Psoas muscle (tissue), 8 donors: ENCODE measurements around the gene FBXO45. TPM values are rescaled to one million over a fixed set of nuclear protein-coding genes. Genes with fewer than 3 reads are reported as not detected.
"Not testable (repeated sequence)": the region's sequence is repeated elsewhere in the genome, so short reads cannot be mapped to it uniquely, and the experiment has no call there.

Experiments used
- ATAC-seq, 4 donors: fragments of 200-7000 bp; cut with Tn5 transposase; one replicate each; pipeline ENCODE4 v1.9.1; 2020; ENCODE audit warnings: moderate library complexity in 3 of 4, mild to moderate bottlenecking in 2 of 4
- DNase-seq, 2 donors: peaks; one replicate each; pipeline ENCODE4 v3.0.0-alpha.2; 2020
- H3K27ac ChIP-seq: fragments of 200-600 bp; one replicate; pipeline ENCODE4 v1.8.0; 2022
- H3K27me3 ChIP-seq, 3 donors: fragments of 200-600 bp in 1 of 3; one replicate each; pipeline versions ENCODE4 v1.6.1 to v1.8.0; 2013 to 2022; ENCODE audit warnings: low read length in 2 of 3, mild to moderate bottlenecking in 2 of 3, moderate library complexity in 1 of 3; ENCODE audit not compliant: insufficient read depth in 3 of 3
- H3K36me3 ChIP-seq, 2 donors: fragments of 200-600 bp in 1 of 2; one replicate each; pipeline versions ENCODE4 v1.6.1 to v1.8.0; 2013 to 2022; ENCODE audit warnings: low read depth in 1 of 2, mild to moderate bottlenecking in 1 of 2, moderate library complexity in 1 of 2; ENCODE audit not compliant: insufficient read depth in 1 of 2
- H3K4me1 ChIP-seq: fragments of 200-600 bp; one replicate; pipeline ENCODE4 v1.8.0; 2022
- H3K4me3 ChIP-seq: fragments of 200-600 bp; one replicate; pipeline ENCODE4 v1.8.0; 2022; ENCODE audit warnings: mild to moderate bottlenecking
- H3K9me3 ChIP-seq: fragments of 200-600 bp; one replicate; pipeline ENCODE4 v1.8.0; 2022
- CTCF ChIP-seq: fragments of 200-600 bp; IDR thresholded peaks from one replicate; pipeline ENCODE4 v1.8.0; 2022; ENCODE audit warnings: antibody characterized with exemption
- WGBS, 3 donors: extraction: QIAGEN DNeasy Blood & Tissue Kit; methylation state at CpG; one replicate each; pipeline versions ENCODE4 v1.1.6 to v1.1.7; 2013; 5-methylcytosine and 5-hydroxymethylcytosine counted together
- intact Hi-C, 2 donors: fragments of 100-400 bp; cut with DNase I; formaldehyde crosslinking; loops; one replicate each; pipeline versions ENCODE4 v1.11.0 to v1.14.2; 2022
- polyA plus RNA-seq, 3 donors: library from polyadenylated mRNA; stranded (reverse); fragments of 200-250 nt; gene quantifications; one replicate each; pipeline ENCODE4 v1.2.3, GENCODE V29; 2013
- total RNA-seq, 4 donors: library from RNA; stranded (reverse); fragmentation: NEBNext Ultra II Directional in 2 of 4; extraction: Animal tissue kit (Norgen Biotek cat#: 25700) in 2 of 4; gene quantifications; one replicate each; pipeline versions ENCODE4 v1.2.1 to v1.2.4, GENCODE V29; 2021 to 2023
- donor health status: healthy with polysubstance abuse.
- donor health status: DM: no; HTN: no; CAD: no; lungs with moderate emphysema.
- donor health status: Bipolar disorder and iron deficiency.
- donor health status: healthy.
- donor health status: DM: yes; HTN: yes; CAD: no.
- donor health status: DM: no; HTN: no; CAD: no.
- donor health status: DM: no; HTN: no; CAD: no.
- donor health status: DM: yes; HTN: yes; CAD: no.

FBXO45 gene
- total and polyA plus RNA-seq, 7 donors, result 9.2 to 37.0 (median 15.3) TPM

GRCh38 chr3:196609343-196609775, 40.9 kb downstream of the FBXO45 start:
- intact Hi-C loops, result loop anchor here (1.0 to 5.0 kb wide), 2 partner anchors 76 to 78 kb away; no protein-coding TSS in a partner anchor
- TF ChIP-seq CTCF, result peak; percentile 70
- Histone ChIP-seq H3K4me1 (no peaks in the 10 kb centered on the region), H3K9me3 (no peaks in the 10 kb centered on the region), H3K27me3 (no peaks in the 10 kb centered on the region), H3K4me3 (peak overlapping the region; percentile 6), H3K36me3 (no peaks in the 10 kb centered on the region), H3K27ac (no peak overlapping the region)
- DNase-seq (peak; percentile 85 to 91), ATAC-seq (peak; percentile 61 to 89 (median 86))
- 13 to 19% (median 16%) methylated on average over 5 of the region's 5 CpGs for WGBS, 3 donors

DNA sequence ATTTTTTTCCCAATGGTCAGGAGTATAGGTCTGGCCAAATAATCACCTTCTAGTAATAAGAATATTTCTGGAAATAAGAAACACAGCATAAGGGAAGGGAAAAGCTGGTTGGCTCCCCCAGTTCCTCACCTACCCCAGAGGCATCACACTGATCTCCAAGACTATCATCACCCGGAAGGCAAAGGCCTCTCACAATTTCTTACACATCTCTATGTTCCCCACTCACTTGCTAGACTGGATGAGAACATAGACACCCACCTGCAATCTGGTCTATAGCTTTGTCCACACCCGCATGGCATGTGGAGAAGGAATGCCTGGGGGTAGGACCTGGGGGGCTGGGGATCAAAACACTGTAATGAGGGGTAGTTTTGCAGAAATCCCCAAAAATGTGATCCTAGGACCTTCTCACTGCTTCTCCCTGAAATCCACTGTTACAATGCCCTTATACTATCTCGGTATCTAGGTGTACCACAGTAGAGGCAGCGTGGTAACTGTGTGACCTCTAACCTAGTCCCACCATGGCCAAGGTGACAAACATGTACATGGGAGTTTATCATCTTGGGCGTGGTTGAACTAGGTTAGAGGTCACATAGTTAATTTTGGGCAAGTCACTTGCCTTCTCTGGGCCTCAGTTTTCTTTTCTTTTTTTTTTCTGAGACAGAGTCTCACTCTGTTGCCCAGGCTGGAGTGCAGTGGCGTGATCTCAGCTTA, 41.5 kb downstream of the FBXO45 start:
- Histone ChIP-seq H3K4me1 (no peaks in the 10 kb centered on the region), H3K9me3 (no peaks in the 10 kb centered on the region), H3K36me3 (no peaks in the 10 kb centered on the region), H3K27me3 (no peaks in the 10 kb centered on the region), H3K4me3 (no peak overlapping the region), H3K27ac (no peak overlapping the region)
- intact Hi-C loops, result loop anchor here (1.0 to 5.0 kb wide), 2 partner anchors 75 to 77 kb away; no protein-coding TSS in a partner anchor
- no peak for TF ChIP-seq CTCF
- 82 to 85% (median 82%) methylated on average over 6 of the region's 6 CpGs for WGBS, 3 donors
- DNase-seq (no peak), ATAC-seq (no peak)

DNA sequence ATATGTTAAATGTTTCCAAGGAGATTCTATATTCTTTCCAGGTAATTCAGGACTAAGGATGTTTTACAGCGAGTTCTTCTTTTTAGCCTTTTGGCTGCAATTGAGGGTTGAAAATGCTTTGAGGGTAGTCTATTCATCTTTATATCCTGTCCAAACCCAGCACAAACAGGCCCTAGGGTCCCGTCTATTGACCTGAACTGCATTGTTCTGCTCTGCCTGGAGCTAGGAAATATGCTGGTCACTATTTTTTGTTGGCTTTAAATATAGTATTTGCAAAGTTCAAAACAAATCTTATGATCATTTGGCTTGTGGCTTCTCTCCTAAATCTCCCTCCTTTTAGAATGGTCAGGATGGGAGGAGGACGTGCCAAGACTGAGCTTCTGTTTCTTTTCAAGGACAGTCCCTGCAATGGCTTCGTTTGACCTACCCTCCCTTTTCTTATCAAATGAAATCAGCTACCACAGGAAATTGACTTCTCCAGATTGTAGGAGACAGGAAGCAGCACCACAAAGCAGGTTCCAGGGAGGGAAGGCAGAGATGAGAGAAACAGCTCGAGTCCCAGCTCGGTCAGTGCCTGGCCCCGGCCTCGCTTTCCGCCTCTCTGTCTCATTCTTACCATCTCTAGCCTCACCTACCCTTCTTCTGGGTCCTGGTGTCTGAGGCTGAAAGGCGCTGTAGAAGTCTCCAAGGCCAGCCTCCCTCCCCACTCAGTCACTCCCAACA, 43.5 kb downstream of the FBXO45 start:
- Histone ChIP-seq H3K9me3 (no peaks in the 10 kb centered on the region), H3K4me1 (no peaks in the 10 kb centered on the region), H3K27me3 (no peaks in the 10 kb centered on the region), H3K4me3 (no peak overlapping the region), H3K27ac (peak overlapping the region; percentile 55), H3K36me3 (no peaks in the 10 kb centered on the region)
- 65 to 67% (median 65%) methylated on average over 10 of the region's 10 CpGs for WGBS, 3 donors
- no peak for TF ChIP-seq CTCF
- ATAC-seq (no peak), DNase-seq (no peak)
- intact Hi-C loops, result no loop called here

GRCh38 chr3:196615234-196615633, 46.8 kb downstream of the FBXO45 start:
- H3K27ac ChIP-seq, H3K36me3 ChIP-seq, H3K9me3 ChIP-seq, H3K4me1 ChIP-seq, H3K4me3 ChIP-seq, ATAC-seq, intact Hi-C loops, DNase-seq, H3K27me3 ChIP-seq: not testable (repeated sequence)
- WGBS, 3 donors, result 93 to 95% (median 95%) methylated on average over 6 of the region's 6 CpGs

- no peak overlapping the region for H3K4me3 ChIP-seq
- no peak for DNase-seq
- no peaks in the 10 kb centered on the region for H3K4me1 ChIP-seq
- intact Hi-C loops, result no loop called here
- H3K27me3 ChIP-seq, result no peaks in the 10 kb centered on the region
- no peaks in the 10 kb centered on the region for H3K36me3 ChIP-seq
- no peak for ATAC-seq
- no peak overlapping the region for H3K27ac ChIP-seq
- TF ChIP-seq CTCF, result no peak
- WGBS, 3 donors, result 74 to 79% (median 77%) methylated on average over 5 of the region's 5 CpGs
- no peaks in the 10 kb centered on the region for H3K9me3 ChIP-seq
These were observed 48.8 kb downstream of the FBXO45 start for GRCh38 chr3:196617256-196617655.
